Measurements from ENCODE around the gene NALCN. TPM values are rescaled to one million over a fixed set of nuclear protein-coding genes. Genes with fewer than 3 reads are reported as not detected.

Gene NALCN
- polyA plus RNA-seq, 3 donors: not detected

DNA sequence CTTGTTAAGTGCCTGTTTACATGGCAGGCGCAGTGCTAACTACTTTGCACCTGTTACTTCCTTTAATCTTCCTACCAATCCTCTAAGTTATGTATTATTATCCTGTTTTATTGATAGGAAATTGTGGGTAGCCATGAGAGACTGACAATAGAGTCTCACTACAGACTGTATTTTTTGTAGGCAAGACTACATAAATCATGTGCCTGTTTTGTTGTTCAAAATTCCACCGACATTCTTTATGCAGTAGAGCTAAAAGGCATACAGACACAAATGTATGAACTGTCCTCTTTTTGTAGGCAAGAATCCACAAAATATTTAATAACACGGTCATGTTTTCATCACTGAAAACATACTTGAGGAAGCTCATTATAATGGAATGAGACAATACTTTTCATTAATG, 205.5 kb downstream of the NALCN start:
- Histone ChIP-seq H3K4me3 (replicated peaks in 1 of 3; ENCODE audit: low read depth in 2 of 3, low read length in 3 of 3) (no peak overlapping the region), H3K4me2 (replicated peaks; ENCODE audit: extremely low read depth, low read length, poor library complexity, severe bottlenecking) (no peak overlapping the region), H3K4me1 (ENCODE audit: control insufficient read depth in 1 of 2, insufficient read depth in 2 of 2, low read length in 2 of 2) (no peaks in the 10 kb centered on the region), H3K36me3 (replicated peaks in 1 of 2; ENCODE audit: control insufficient read depth in 1 of 2, insufficient read depth in 2 of 2, low read length in 2 of 2) (no peaks in the 10 kb centered on the region), H3K9ac (ENCODE audit: insufficient read depth, low read length, poor library complexity, severe bottlenecking) (no peak overlapping the region), H3K9me3 (replicated peaks in 1 of 2; ENCODE audit: control insufficient read depth in 1 of 2, insufficient read depth in 1 of 2, low read length in 2 of 2) (peaks cover 11 to 12% of the 10 kb centered on the region in 2 donors), H3K79me2 (ENCODE audit: insufficient read depth, low read length) (no peaks in the 10 kb centered on the region), H4K20me1 (ENCODE audit: insufficient read depth, low read length) (no peaks in the 10 kb centered on the region), H3K27ac (ENCODE audit: low read depth in 1 of 2, low read length in 2 of 2) (no peak overlapping the region), H2AFZ (ENCODE audit: insufficient read depth, low read depth, low read length, poor library complexity, severe bottlenecking) (no peak overlapping the region), H3K27me3 (ENCODE audit: control insufficient read depth in 2 of 2, insufficient read depth in 2 of 2, low read length in 2 of 2) (no peaks in the 10 kb centered on the region)
- no peaks in the 10 kb centered on the region for H3K4me1 Mint-ChIP-seq
- TF ChIP-seq, protein P1, sequence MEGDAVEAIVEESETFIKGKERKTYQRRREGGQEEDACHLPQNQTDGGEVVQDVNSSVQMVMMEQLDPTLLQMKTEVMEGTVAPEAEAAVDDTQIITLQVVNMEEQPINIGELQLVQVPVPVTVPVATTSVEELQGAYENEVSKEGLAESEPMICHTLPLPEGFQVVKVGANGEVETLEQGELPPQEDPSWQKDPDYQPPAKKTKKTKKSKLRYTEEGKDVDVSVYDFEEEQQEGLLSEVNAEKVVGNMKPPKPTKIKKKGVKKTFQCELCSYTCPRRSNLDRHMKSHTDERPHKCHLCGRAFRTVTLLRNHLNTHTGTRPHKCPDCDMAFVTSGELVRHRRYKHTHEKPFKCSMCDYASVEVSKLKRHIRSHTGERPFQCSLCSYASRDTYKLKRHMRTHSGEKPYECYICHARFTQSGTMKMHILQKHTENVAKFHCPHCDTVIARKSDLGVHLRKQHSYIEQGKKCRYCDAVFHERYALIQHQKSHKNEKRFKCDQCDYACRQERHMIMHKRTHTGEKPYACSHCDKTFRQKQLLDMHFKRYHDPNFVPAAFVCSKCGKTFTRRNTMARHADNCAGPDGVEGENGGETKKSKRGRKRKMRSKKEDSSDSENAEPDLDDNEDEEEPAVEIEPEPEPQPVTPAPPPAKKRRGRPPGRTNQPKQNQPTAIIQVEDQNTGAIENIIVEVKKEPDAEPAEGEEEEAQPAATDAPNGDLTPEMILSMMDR (IDR thresholded peaks at IDR 0.05): no peak
- peaks cover 2 to 10% (median 5%) of the 10 kb centered on the region in 7 donors for H3K9me3 Mint-ChIP-seq
- peaks cover 0 to 2% (median 0%) of the 10 kb centered on the region in 3 donors for H3K27me3 Mint-ChIP-seq (ENCODE audit: low read depth in 3 of 3)
- no peak for DNase-seq
- WGBS (ENCODE audit: insufficient coverage): no CpG with 5 or more reads among the region's 3 CpGs
- no peaks in the 10 kb centered on the region for H3K36me3 Mint-ChIP-seq
- no peak overlapping the region for H3K4me3 Mint-ChIP-seq
- intact Hi-C loops (cut with micrococcal nuclease): no loop called here
- H3K27ac Mint-ChIP-seq: peak overlapping the region in 1 of 7 donors; percentile 31

DNA sequence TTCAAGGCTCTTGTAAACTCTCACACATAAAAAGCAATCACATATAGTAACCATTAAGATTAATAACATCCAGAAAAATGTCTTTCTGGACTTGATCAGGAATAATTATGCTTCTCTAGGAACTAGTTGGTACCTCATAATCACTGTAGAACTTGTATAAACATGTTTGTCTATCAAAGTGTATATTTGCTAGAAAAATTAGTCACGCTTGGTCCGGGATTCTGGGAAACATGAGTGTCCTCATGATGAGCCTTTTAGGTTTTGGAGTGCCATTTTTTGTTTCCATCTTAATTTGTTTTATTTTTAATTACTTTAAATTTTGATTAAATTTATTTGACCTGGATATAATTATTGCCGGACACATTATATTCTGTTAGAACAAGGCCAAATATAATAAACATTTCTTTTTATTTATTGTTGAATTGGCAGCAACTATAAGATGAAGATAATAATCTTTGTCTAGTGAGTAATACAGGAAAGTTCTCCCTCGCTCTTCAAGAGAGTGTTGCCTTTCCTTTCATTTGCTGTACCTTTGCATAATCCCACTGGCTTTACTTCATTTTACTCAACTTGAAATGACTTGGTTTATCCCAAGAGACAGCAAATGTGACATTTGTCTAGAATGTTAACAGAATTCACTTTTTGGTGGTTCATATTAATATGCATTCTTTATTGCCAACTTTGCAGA, 207.0 kb downstream of the NALCN start:
- no peak overlapping the region for H2AFZ ChIP-seq (ENCODE audit: insufficient read depth, low read depth, low read length, poor library complexity, severe bottlenecking)
- H3K4me1 ChIP-seq (ENCODE audit: control insufficient read depth in 1 of 2, insufficient read depth in 2 of 2, low read length in 2 of 2): no peaks in the 10 kb centered on the region
- TF ChIP-seq, protein P1 (IDR thresholded peaks at IDR 0.05): no peak
- no peak overlapping the region for H3K4me3 Mint-ChIP-seq
- no peaks in the 10 kb centered on the region for H3K36me3 Mint-ChIP-seq
- H3K27ac Mint-ChIP-seq: no peak overlapping the region
- WGBS (ENCODE audit: insufficient coverage): no CpG with 5 or more reads among the region's 4 CpGs
- H3K4me1 Mint-ChIP-seq: no peaks in the 10 kb centered on the region
- no peak overlapping the region for H3K27ac ChIP-seq (ENCODE audit: low read depth in 1 of 2, low read length in 2 of 2)
- H3K79me2 ChIP-seq (ENCODE audit: insufficient read depth, low read length): no peaks in the 10 kb centered on the region
- intact Hi-C loops (cut with micrococcal nuclease): no loop called here
- no peaks in the 10 kb centered on the region for H3K36me3 ChIP-seq (replicated peaks in 1 of 2; ENCODE audit: control insufficient read depth in 1 of 2, insufficient read depth in 2 of 2, low read length in 2 of 2)
- peaks cover 11 to 12% of the 10 kb centered on the region in 2 donors for H3K9me3 ChIP-seq (replicated peaks in 1 of 2; ENCODE audit: control insufficient read depth in 1 of 2, insufficient read depth in 1 of 2, low read length in 2 of 2)
- H3K27me3 Mint-ChIP-seq (ENCODE audit: low read depth in 3 of 3): peaks cover 0 to 2% (median 0%) of the 10 kb centered on the region in 3 donors
- peaks cover 2 to 8% (median 5%) of the 10 kb centered on the region in 7 donors for H3K9me3 Mint-ChIP-seq
- H3K9ac ChIP-seq (ENCODE audit: insufficient read depth, low read length, poor library complexity, severe bottlenecking): no peak overlapping the region
- no peak for DNase-seq
- H4K20me1 ChIP-seq (ENCODE audit: insufficient read depth, low read length): no peaks in the 10 kb centered on the region
- no peak overlapping the region for H3K4me2 ChIP-seq (replicated peaks; ENCODE audit: extremely low read depth, low read length, poor library complexity, severe bottlenecking)
- H3K27me3 ChIP-seq (ENCODE audit: control insufficient read depth in 2 of 2, insufficient read depth in 2 of 2, low read length in 2 of 2): no peaks in the 10 kb centered on the region
- no peak overlapping the region for H3K4me3 ChIP-seq (replicated peaks in 1 of 3; ENCODE audit: low read depth in 2 of 3, low read length in 3 of 3)

Data from CD14-positive monocyte (primary cell).